ENCODE measurements around the gene KIAA2012.

Gene KIAA2012

DNA sequence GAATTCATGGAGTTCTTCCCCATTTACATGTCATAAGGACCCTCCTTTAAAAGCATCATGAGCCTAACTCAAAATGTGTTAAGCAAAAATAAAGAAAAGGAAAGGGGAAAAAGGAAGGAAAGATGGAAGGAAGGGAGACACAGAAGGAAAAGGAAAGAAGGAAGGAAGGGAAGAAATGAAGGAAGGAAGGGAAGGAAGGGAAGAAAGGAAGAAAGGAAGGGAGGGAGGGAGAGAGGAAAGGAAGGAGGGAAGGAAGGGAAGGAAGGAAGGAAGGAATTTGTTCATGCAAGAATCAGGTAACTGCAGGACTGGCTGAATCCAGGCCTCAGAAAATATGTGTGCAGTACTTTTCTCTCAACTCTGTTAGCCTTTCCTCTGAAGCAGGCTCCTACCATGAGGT is 32.0 kb downstream of the KIAA2012 start:
- H3K36me3 ChIP-seq (replicated peaks; ENCODE audit: insufficient read depth, low read length): no peaks in the 10 kb centered on the region
- H3K9ac ChIP-seq (ENCODE audit: low read length): no peak overlapping the region
- peaks cover 13% of the 10 kb centered on the region for H3K4me1 ChIP-seq (ENCODE audit: low read length)
- H2AFZ ChIP-seq (ENCODE audit: low read length): no peak overlapping the region
- H4K20me1 ChIP-seq (ENCODE audit: insufficient read depth, low read length): no peaks in the 10 kb centered on the region
- no peak for DNase-seq
- TF ChIP-seq EZH2 (optimal IDR thresholded peaks at IDR 0.05; ENCODE audit: low read depth, low read length): no peak
- no peak for TF ChIP-seq CTCF (IDR thresholded peaks at IDR 0.05; ENCODE audit: low read length)
- TF ChIP-seq EZH2phosphoT487 (IDR thresholded peaks at IDR 0.05; ENCODE audit: low read length): no peak
- H3K4me2 ChIP-seq (ENCODE audit: low read depth, low read length): no peak overlapping the region
- H3F3A ChIP-seq (ENCODE audit: insufficient read depth, low read length): no peaks in the 10 kb centered on the region
- no peaks in the 10 kb centered on the region for H3K9me3 ChIP-seq (replicated peaks; ENCODE audit: insufficient read depth, low read length)
- no peak overlapping the region for H3K4me3 ChIP-seq (ENCODE audit: low read length)
- H3K79me2 ChIP-seq (ENCODE audit: low read length): no peaks in the 10 kb centered on the region
- H3K27me3 ChIP-seq (replicated peaks; ENCODE audit: insufficient read depth, low read length): no peaks in the 10 kb centered on the region
- no peaks in the 10 kb centered on the region for H3K9me2 ChIP-seq (replicated peaks; ENCODE audit: insufficient read depth, low read length)
- no peak overlapping the region for H3K27ac ChIP-seq (ENCODE audit: low read length)

DNA sequence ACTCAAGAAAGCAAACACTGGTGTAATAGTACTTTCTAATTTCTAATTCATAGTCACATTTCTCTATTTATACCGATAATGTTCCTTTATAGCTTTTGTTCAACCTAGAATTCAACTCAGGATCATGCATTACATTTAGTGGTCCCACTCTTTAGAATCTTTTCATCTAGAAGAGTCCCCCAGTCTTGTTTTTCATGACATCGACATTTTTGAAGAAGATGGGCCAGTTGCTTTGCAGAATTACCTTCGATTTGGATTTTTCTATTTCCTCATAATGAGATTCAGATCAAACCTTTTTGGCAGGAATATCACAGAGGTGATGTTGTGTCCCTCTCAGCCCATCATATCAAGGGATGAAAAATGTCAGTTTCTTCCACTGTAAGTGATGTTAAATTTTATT is 35.3 kb downstream of the KIAA2012 start:
- no peaks in the 10 kb centered on the region for H3K79me2 ChIP-seq (ENCODE audit: low read length)
- no peaks in the 10 kb centered on the region for H3K9me2 ChIP-seq (replicated peaks; ENCODE audit: insufficient read depth, low read length)
- no peak overlapping the region for H3K4me2 ChIP-seq (ENCODE audit: low read depth, low read length)
- no peak overlapping the region for H2AFZ ChIP-seq (ENCODE audit: low read length)
- TF ChIP-seq EZH2phosphoT487 (IDR thresholded peaks at IDR 0.05; ENCODE audit: low read length): no peak
- no peak overlapping the region for H3K4me3 ChIP-seq (ENCODE audit: low read length)
- no peaks in the 10 kb centered on the region for H3K4me1 ChIP-seq (ENCODE audit: low read length)
- no peaks in the 10 kb centered on the region for H3K36me3 ChIP-seq (replicated peaks; ENCODE audit: insufficient read depth, low read length)
- DNase-seq: no peak
- no peaks in the 10 kb centered on the region for H3K9me3 ChIP-seq (replicated peaks; ENCODE audit: insufficient read depth, low read length)
- H3K9ac ChIP-seq (ENCODE audit: low read length): no peak overlapping the region
- H3F3A ChIP-seq (ENCODE audit: insufficient read depth, low read length): no peaks in the 10 kb centered on the region
- no peaks in the 10 kb centered on the region for H4K20me1 ChIP-seq (ENCODE audit: insufficient read depth, low read length)
- H3K27ac ChIP-seq (ENCODE audit: low read length): no peak overlapping the region
- H3K27me3 ChIP-seq (replicated peaks; ENCODE audit: insufficient read depth, low read length): no peaks in the 10 kb centered on the region

DNA sequence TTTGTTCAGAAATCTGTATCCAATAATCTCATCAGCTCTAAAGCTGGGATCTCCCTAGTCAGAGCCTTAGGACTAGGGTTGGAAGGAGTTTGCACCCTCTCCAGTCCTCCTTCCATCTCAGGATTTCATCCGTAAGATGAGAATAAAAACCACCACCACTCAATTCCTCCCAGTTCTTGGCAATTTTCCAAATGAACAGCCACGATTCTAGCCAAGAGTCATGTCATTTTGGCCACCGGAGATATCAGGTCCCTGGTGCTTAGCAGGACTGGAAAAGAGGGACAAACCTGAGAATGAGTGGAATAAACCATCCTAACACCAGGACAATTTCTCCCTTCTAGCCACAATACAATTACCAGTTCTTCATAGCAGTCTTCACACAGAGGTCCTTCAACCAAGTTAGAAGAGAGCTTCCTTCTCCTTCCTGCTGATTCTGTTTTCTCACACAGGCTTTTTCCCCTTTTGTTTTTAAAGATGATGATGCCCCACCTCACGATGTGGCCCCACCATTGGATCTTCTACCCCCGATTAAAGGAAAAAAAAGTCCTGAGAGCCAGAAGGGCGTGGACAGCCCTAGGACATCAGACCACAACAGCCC is 36.2 kb downstream of the KIAA2012 start:
- Histone ChIP-seq H3K9ac (ENCODE audit: low read length) (no peak overlapping the region), H3K4me3 (ENCODE audit: low read length) (no peak overlapping the region), H4K20me1 (ENCODE audit: insufficient read depth, low read length) (no peaks in the 10 kb centered on the region), H3K4me2 (ENCODE audit: low read depth, low read length) (no peak overlapping the region), H3K4me1 (ENCODE audit: low read length) (no peaks in the 10 kb centered on the region), H2AFZ (ENCODE audit: low read length) (no peak overlapping the region), H3K9me2 (replicated peaks; ENCODE audit: insufficient read depth, low read length) (no peaks in the 10 kb centered on the region), H3K27me3 (replicated peaks; ENCODE audit: insufficient read depth, low read length) (no peaks in the 10 kb centered on the region), H3K9me3 (replicated peaks; ENCODE audit: insufficient read depth, low read length) (no peaks in the 10 kb centered on the region), H3K79me2 (ENCODE audit: low read length) (no peaks in the 10 kb centered on the region), H3K27ac (ENCODE audit: low read length) (no peak overlapping the region), H3K36me3 (replicated peaks; ENCODE audit: insufficient read depth, low read length) (no peaks in the 10 kb centered on the region), H3F3A (ENCODE audit: insufficient read depth, low read length) (no peaks in the 10 kb centered on the region)
- no peak for DNase-seq
- TF ChIP-seq EZH2phosphoT487 (IDR thresholded peaks at IDR 0.05; ENCODE audit: low read length) (no peak), CTCF (IDR thresholded peaks at IDR 0.05; ENCODE audit: low read length) (no peak), EZH2 (optimal IDR thresholded peaks at IDR 0.05; ENCODE audit: low read depth, low read length) (no peak)

DNA sequence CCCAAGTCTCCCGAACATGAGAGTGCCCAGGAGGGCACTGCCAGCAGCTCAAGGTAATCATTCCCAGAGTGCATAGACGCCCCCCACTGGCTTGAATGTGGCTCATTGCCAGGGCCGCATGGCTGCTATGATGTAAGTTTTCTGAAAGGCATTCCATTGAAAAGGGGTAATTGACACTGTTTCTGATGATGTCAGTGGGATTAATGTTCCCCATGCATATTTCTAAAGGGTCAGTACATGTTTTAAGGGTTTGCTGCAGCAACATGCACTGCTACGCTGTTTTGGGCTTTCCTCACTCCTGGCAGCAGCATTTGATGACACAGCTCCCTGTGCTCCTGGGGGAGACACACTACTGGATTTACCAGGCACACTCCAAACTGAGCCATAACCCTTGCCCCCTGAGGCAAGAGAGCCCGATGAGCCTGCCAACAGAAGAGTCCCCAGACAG is 36.7 kb downstream of the KIAA2012 start:
- Histone ChIP-seq H3K27me3 (replicated peaks; ENCODE audit: insufficient read depth, low read length) (no peaks in the 10 kb centered on the region), H3K9ac (ENCODE audit: low read length) (no peak overlapping the region), H4K20me1 (ENCODE audit: insufficient read depth, low read length) (no peaks in the 10 kb centered on the region), H3K9me2 (replicated peaks; ENCODE audit: insufficient read depth, low read length) (no peaks in the 10 kb centered on the region), H3K4me1 (ENCODE audit: low read length) (no peaks in the 10 kb centered on the region), H3F3A (ENCODE audit: insufficient read depth, low read length) (no peaks in the 10 kb centered on the region), H3K79me2 (ENCODE audit: low read length) (no peaks in the 10 kb centered on the region), H3K4me3 (ENCODE audit: low read length) (no peak overlapping the region), H3K36me3 (replicated peaks; ENCODE audit: insufficient read depth, low read length) (no peaks in the 10 kb centered on the region), H3K9me3 (replicated peaks; ENCODE audit: insufficient read depth, low read length) (no peaks in the 10 kb centered on the region), H3K4me2 (ENCODE audit: low read depth, low read length) (no peak overlapping the region), H3K27ac (ENCODE audit: low read length) (no peak overlapping the region), H2AFZ (ENCODE audit: low read length) (no peak overlapping the region)
- no peak for TF ChIP-seq EZH2 (optimal IDR thresholded peaks at IDR 0.05; ENCODE audit: low read depth, low read length)
- TF ChIP-seq CTCF (IDR thresholded peaks at IDR 0.05; ENCODE audit: low read length): no peak
- no peak for TF ChIP-seq EZH2phosphoT487 (IDR thresholded peaks at IDR 0.05; ENCODE audit: low read length)
- DNase-seq: no peak
